A549 treated with RU486 at 1 μM for 4 hours (cell line): ENCODE data around the gene SLC35A2. TPM values are rescaled to one million over a fixed set of nuclear protein-coding genes. Genes with fewer than 3 reads are reported as not detected.

Source experiments
- total RNA-seq: library from RNA; stranded (reverse); fragments of 200-300 nt; extraction: Qiagen RNA extraction; gene quantifications from 5 replicates; pipeline ENCODE4 v1.2.3, GENCODE V29; 2022; ENCODE audit warnings: low read depth

SLC35A2 gene
- total RNA-seq: 49.4 to 68.7 TPM (median 67.1 TPM) in 5 replicates

DNA sequence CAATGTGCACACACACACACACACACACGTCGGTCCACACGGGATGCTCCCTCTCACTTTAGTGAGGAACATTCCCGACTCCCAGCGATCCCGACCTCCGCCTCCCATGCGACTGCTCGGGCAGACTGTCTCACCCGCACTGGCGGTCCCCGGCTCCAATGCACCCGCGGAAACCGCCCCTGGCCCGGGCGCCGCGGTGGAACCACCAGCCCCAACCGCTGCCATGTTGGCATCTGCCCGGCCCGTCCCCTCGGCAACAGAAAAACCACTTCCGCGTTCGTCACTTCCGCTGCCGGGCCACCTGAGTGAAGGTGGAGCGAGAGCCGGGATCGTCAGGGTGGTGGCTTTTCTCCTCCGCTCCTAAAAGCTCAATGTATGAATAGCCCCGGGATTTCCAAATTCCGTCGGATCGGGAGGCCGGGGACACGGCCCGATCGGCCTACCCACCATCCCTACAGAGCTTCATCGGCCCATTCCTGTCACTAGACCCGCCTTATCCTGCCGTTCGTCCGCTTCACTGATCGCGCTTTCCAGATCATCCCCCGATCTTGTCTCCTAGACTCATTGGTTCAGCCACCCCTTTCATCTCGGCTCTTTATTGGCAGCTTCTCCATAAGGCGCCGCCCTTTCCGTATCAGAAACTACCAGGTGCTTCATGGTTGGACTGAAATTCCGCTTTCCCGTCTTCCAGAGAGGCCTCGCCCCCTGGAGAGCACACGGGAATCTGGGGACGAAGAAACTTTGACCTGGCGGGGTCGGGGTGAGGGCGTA lies at the start of gene SLC35A2:
Gene SLC35A2 (minus strand): TSS at position 235 of the 771 bp plus-strand sequence. CDS start 10 bp downstream, at position 225.

DNA sequence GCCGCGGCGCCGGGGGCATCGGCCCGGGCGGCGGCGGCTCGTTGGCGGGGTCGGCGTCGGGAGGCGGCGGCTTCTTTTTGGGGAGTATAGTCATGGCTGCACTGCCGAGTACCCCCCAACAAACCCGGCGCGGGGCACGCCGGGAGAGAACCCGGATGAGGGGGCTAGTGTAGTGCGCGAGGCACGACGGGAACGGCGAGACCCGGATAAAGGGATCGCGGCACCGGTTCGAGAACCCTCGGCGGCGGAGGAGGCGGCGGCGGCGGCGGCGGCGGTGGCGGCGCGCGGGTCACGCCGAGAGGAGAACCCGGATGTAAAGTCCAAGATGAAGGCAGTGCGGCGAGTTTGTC lies 46.0 kb upstream of the SLC35A2 start, which contains the start of gene OTUD5:
Gene OTUD5 (minus strand): TSS at position 131 of the 350 bp plus-strand sequence. CDS start 37 bp downstream, at position 94.

DNA sequence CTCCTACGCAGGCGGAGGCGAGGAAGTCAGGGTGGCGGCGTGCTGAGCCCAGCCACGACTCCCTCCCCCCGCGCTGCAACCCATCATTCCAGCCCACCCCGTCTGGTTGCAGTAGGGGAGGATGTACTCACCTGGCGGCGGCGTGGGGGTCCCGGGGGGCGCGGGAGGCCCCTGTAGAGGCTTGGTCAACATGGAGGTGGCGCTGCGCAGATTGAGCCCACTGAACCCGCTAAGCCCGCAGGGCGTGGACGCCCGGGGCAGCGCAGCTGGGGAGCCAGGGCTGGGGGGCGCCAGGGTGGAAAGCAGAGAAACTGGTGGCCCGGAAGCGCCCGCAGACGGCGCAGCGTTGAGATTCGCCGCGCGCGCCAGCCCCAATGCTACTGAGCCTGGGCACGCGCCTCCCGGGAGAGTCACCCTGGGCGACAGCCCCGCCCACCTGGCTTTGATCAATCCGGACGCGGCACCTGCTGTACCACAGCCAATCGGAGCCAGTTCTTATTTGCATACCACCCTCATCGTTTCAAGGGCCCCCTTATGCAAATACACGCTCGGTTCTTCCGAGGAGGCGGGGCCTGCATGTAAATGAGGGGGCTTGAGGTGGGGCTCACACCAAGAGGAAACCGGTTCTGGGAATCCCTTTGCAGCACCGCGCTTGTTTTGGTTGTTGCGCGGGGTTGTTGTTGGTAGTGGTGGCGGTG lies 7.3 kb upstream of the SLC35A2 start, which contains the start of gene PIM2:
Gene PIM2 (minus strand): TSS at position 382 of the 698 bp plus-strand sequence. CDS start 190 bp downstream, at position 192.

DNA sequence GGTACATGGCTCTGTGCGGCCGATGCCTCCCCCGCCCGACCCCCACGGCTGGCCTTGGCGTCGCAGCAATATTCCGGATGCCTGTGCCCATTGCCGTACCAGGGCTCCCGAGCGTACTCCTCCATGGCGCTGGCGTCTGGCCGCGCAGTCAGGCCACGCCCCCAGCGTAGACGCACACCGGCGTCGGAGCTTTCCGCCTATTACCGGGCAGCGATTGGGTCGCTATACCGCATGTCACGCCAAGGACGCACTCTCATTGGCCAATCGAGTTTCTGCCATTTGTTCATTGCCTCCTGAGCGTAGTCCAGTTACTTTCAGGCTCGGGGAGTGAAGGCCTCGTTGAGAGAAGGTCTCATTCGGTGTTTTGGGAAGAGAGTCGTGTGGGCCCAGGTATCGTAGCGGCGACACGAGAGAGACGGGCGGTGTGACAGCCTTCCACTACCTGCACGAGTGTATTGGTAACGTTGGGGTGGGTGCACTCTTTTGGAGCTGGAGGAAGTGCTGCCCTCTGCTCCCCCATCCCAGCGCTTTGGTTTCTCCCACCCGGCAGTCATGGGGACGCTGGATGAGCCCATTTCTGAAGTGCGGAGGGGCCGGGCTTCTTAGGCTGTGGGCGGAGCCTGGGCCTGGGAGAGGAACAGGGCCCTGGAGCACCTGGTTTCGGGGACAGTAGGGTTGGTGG lies 13.7 kb downstream of the SLC35A2 start, which contains the start of the genes PQBP1 and TIMM17B:
Gene PQBP1 (plus strand): TSS at position 306 of the 682 bp plus-strand sequence. CDS start 580 bp downstream, outside the sequence.
Gene TIMM17B (minus strand): TSS at position 144 of the 682 bp plus-strand sequence. CDS start 19 bp downstream, at position 125.

Other genes with a start within 250 kb of the SLC35A2 start
- gene WAS, start 227.8 kb downstream of the SLC35A2 start, total RNA-seq: 0.20 to 0.54 TPM (median 0.32 TPM) in 4 of 5 replicates, not detected in the other
- gene SUV39H1, start 214.9 kb downstream of the SLC35A2 start, total RNA-seq: 16.8 to 22.3 TPM (median 22.0 TPM) in 5 replicates
- not detected in 5 replicates for gene GLOD5, start 149.9 kb downstream of the SLC35A2 start, total RNA-seq
- not detected in 5 replicates for gene GATA1, start 125.1 kb downstream of the SLC35A2 start, total RNA-seq
- 26.4 to 30.9 TPM (median 28.9 TPM) in 5 replicates for gene HDAC6, start 109.6 kb downstream of the SLC35A2 start, total RNA-seq
- gene ERAS, start 85.1 kb downstream of the SLC35A2 start, total RNA-seq: 0.13 TPM in 1 of 5 replicates, not detected in the others
- gene PCSK1N, start 76.0 kb downstream of the SLC35A2 start, total RNA-seq: 21.2 to 60.8 TPM (median 51.8 TPM) in 5 replicates
- gene TIMM17B, start 13.9 kb downstream of the SLC35A2 start, total RNA-seq: 80.1 to 103 TPM (median 101 TPM) in 5 replicates
- gene PQBP1, start 13.7 kb downstream of the SLC35A2 start, total RNA-seq: 96.2 to 122 TPM (median 99.9 TPM) in 5 replicates
- gene PIM2, start 7.4 kb upstream of the SLC35A2 start, total RNA-seq: 9.6 to 11.7 TPM (median 10.7 TPM) in 5 replicates
- 58.3 to 67.8 TPM (median 63.7 TPM) in 5 replicates for gene OTUD5, start 46.0 kb upstream of the SLC35A2 start, total RNA-seq
- 0.77 to 1.4 TPM (median 1.2 TPM) in 5 replicates for gene KCND1, start 60.2 kb upstream of the SLC35A2 start, total RNA-seq
- 18.1 to 22.8 TPM (median 21.3 TPM) in 5 replicates for gene GRIPAP1, start 90.6 kb upstream of the SLC35A2 start, total RNA-seq
- gene TFE3, start 131.7 kb upstream of the SLC35A2 start, total RNA-seq: 47.1 to 58.0 TPM (median 56.5 TPM) in 5 replicates
- gene CCDC120, start 147.4 kb upstream of the SLC35A2 start, total RNA-seq: 2.8 to 4.2 TPM (median 3.6 TPM) in 5 replicates
- gene PRAF2, start 162.4 kb upstream of the SLC35A2 start, total RNA-seq: 36.7 to 46.1 TPM (median 43.4 TPM) in 5 replicates
- 50.4 to 59.4 TPM (median 54.7 TPM) in 5 replicates for gene WDR45, start 168.2 kb upstream of the SLC35A2 start, total RNA-seq
- 20.1 to 25.5 TPM (median 23.8 TPM) in 5 replicates for gene GPKOW, start 212.1 kb upstream of the SLC35A2 start, total RNA-seq